Mononuclear cell (primary cell): Measurements from ENCODE around the gene AK8. TPM values are rescaled to one million over a fixed set of nuclear protein-coding genes. Genes with fewer than 3 reads are reported as not detected.
A peak's percentile ranks its signal among the peaks of the same experiment; 100 is the strongest.

ENCODE experiments used
- H3K27me3 ChIP-seq: 2 replicates; pipeline ENCODE4 v1.6.0; 2011; ENCODE audit warnings: low read length, control low read depth; ENCODE audit not compliant: insufficient read depth
- H3K4me1 ChIP-seq: 2 replicates; pipeline ENCODE4 v1.5.1; 2011; ENCODE audit warnings: mild to moderate bottlenecking, low read length, control low read depth; ENCODE audit not compliant: insufficient read depth
- H3K4me3 ChIP-seq: 2 replicates; pipeline ENCODE4 v1.5.1; 2011; ENCODE audit warnings: mild to moderate bottlenecking, low read length, moderate library complexity
- H3K9me3 ChIP-seq: 2 replicates; pipeline ENCODE4 v1.5.1; 2011; ENCODE audit warnings: low read depth, mild to moderate bottlenecking, control low read depth, low read length
- total RNA-seq: library from RNA; depleted of rRNA; stranded (reverse); fragments of >200 nt; gene quantifications from one replicate; pipeline ENCODE4 v1.2.3, GENCODE V29; 2012

AK8 gene
- total RNA-seq, 1 donor: 0.63 TPM

DNA sequence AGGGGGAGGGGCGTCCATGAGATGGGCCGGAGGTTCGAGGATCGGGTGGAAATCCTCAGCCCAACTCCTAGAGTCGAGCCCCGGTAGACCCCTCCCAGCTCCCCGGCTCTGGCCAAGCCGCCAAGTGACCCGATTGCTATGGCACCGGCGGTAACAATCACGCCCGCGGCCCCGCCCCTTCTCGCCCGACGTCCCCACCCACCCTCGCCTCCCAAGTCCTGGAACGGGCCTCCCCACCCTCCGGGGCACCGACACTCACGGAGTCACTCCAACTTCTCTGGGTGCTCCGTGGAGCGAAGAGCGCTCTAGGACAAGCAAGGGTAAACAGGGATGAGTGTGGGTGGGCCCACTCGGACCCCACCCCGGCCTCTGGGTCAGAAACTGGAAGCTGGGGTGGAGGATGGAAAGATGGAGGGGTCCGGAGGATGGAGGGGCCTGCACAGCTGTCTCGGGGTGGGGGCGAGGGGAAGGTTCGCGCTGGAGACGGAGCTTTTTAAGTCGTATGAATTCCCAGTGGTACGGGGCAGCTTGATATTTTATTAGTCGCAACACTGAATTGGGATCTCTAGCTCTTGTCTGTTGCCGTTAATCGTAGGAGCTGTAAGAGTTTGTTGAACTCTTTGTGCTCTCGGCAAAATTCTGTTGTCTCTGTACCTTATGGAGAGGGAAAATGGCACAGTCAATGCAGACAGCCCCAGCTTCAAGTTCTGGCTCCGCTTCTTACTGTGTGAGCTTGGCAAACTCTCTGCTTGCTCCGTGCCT, 792 bp upstream of the AK8 start, which contains the start of gene SPACA9:
TSS of gene SPACA9 (plus strand) at position 204 of the 762 bp plus-strand sequence. CDS start 5,050 bp downstream, outside the sequence.
- peaks cover 22% of the 10 kb centered on the region for H3K4me1 ChIP-seq
- H3K27me3 ChIP-seq: no peaks in the 10 kb centered on the region
- H3K4me3 ChIP-seq: peak within 1 kb of the TSS; percentile 84
- no peaks in the 10 kb centered on the region for H3K9me3 ChIP-seq

DNA sequence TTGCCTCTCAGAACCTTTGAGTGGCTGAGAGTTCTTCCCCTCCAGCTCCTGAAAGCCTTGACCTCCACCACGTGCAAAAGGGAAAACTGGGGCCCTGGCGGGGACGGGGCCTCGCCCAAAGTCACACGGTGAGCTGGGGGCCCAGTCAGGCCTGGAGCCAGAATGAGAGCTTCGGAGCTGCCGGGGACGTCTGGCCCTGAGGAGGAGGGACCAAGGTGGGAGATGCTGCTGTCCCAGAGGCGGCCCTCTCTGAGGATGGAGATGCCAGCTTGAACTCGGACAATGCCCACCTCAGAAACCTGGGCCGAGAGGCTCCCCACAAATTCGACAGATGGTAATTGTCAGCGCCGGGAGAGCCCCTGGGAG, 643 bp downstream of the AK8 start:
- Histone ChIP-seq H3K4me1 (peaks cover 22% of the 10 kb centered on the region), H3K9me3 (no peaks in the 10 kb centered on the region), H3K4me3 (peak overlapping the region; percentile 84), H3K27me3 (no peaks in the 10 kb centered on the region)

DNA sequence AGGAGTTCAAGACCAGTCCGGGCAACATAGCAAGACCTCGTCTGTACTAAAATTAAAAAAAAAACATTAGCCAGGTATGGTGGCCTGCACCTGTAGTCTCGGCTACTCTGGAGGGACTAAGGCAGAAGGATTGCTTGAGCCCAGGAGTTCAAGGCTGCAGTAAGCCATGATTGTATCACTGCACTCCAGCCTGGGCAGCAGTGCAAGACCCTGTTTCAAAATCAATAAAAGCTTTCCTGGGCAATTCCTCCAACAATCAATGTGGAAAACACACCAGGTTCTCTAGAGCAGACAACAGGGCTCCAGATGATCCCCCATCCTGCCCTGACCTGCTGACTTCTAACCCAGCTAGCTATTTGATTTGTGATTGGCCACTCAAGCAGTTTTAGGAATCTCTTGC, 1.2 kb downstream of the AK8 start:
- Histone ChIP-seq H3K4me1 (peaks cover 22% of the 10 kb centered on the region), H3K4me3 (no peak overlapping the region), H3K9me3 (no peaks in the 10 kb centered on the region), H3K27me3 (no peaks in the 10 kb centered on the region)

DNA sequence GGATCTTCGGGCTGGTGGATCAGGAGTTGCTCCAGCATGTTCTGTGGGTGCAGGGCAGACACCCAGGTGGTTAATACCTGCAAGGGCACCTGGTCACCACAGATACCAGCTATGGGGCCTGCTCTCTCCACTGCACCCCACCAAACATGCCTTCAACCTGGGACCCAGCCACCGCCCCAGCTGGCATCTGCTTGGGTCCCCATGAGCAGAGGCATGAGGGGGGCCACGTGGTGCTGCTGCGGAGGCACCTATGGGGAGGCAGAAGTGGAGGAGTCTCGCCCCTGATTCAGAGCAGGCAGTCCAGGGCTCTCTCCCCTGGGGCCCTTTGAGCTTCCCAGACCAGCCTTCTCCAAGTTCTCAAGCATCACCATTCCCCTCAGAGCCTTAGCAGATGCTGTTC, 2.9 kb downstream of the AK8 start:
- H3K4me1 ChIP-seq: peaks cover 22% of the 10 kb centered on the region
- no peaks in the 10 kb centered on the region for H3K9me3 ChIP-seq
- no peak overlapping the region for H3K4me3 ChIP-seq
- H3K27me3 ChIP-seq: no peaks in the 10 kb centered on the region

DNA sequence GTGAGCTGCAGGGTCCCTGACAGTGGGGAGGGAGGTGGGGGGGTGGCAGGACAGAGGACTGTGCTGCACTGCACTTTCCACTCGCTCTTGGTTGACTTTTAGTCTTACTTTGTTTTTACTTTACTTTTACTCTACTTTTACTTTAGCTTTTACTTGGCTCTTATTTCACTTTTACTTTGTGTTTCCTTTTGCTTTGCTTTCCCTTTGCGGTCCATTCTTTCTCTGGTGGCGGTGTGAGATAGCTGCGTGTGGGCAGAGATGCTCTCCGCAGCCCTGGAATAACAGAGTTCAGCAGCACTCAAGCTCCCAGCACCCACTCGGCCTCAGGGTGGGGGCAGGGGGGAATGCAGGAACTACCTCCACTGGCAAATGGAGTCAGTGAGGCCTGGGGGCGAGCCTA, 4.7 kb downstream of the AK8 start:
- Histone ChIP-seq H3K4me3 (no peak overlapping the region), H3K4me1 (peaks cover 8% of the 10 kb centered on the region), H3K9me3 (no peaks in the 10 kb centered on the region), H3K27me3 (no peaks in the 10 kb centered on the region)

DNA sequence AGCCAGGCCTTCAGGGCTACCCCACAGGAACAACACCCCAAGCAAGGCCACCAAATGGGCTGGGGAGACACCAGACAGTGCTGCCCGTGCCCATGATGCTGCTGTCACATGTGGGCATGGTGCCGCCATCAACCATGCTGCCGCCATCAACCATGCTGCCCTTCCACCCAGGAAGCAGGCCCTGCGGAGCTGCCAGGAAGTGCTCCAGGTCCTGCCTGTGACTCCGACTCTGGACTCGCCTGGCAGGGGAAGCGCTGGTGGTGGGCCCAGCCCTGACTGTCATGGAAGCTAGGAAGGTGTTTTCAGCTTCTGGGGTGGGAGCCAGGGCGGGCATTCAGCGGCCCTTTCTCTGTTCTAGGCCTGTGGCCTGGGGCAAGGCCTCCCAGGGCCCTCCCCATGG, 8.8 kb downstream of the AK8 start:
- no peaks in the 10 kb centered on the region for H3K9me3 ChIP-seq
- no peaks in the 10 kb centered on the region for H3K27me3 ChIP-seq
- H3K4me1 ChIP-seq: no peaks in the 10 kb centered on the region
- H3K4me3 ChIP-seq: no peak overlapping the region

DNA sequence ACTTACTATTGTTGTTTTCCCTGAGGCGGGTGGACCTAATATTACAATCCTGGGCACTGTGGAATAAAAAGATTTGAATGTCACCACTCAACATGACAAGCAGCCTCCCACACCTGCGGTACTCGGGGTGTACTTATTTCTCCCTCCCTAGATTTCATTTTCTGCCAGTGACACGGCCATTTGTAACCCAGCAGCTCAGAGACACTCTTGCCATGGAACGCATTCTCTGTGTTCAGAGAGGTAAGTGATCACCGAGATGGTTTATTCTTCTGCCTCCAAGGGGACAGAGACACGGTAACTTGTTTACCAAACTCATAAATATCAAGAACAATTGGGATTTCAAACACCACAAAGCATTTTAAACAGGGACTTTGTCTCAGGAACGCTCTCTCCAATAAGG, 11.2 kb downstream of the AK8 start:
- Histone ChIP-seq H3K27me3 (no peaks in the 10 kb centered on the region), H3K9me3 (no peaks in the 10 kb centered on the region), H3K4me3 (no peak overlapping the region), H3K4me1 (no peaks in the 10 kb centered on the region)

DNA sequence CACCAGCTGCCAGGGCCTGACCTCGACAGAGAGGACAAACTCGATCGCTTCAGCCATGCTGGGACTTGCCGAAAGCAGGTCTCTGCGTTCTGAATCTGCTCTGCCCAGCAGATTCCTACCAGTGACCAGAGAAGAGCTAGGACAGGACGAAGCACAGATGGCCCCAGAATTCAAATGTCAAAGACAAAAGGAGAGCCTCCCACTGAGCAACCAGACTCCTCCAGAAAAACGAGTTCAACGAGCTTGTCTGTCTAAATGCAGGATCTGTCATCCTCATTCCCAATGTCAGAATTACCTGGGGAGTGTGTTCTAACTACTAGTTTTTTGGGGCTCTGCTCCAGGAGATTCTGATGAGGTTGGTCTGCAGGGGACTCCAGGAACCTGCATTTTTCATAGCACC, 13.4 kb downstream of the AK8 start:
- Histone ChIP-seq H3K4me1 (no peaks in the 10 kb centered on the region), H3K9me3 (no peaks in the 10 kb centered on the region), H3K4me3 (no peak overlapping the region), H3K27me3 (no peaks in the 10 kb centered on the region)

DNA sequence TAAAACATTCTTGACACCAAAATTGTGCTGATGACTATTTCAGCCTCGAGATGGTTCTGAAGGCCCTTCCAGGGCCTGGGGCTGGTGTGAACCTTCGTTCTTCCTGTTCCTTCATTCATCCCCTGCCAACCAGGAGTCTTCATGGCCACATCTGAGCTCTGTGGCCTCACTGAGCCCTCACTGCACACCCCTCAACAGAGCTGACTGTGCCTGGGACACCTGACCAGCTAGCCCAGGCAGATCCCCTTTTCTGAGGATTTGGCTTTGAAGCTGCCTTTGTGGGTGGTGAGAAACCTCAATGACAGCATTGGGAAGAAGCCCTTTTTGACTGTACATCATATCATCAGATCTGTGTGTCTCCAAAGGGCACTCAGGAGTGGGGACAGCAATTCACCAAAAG, 13.8 kb downstream of the AK8 start:
- no peaks in the 10 kb centered on the region for H3K4me1 ChIP-seq
- no peaks in the 10 kb centered on the region for H3K9me3 ChIP-seq
- H3K27me3 ChIP-seq: no peaks in the 10 kb centered on the region
- no peak overlapping the region for H3K4me3 ChIP-seq

DNA sequence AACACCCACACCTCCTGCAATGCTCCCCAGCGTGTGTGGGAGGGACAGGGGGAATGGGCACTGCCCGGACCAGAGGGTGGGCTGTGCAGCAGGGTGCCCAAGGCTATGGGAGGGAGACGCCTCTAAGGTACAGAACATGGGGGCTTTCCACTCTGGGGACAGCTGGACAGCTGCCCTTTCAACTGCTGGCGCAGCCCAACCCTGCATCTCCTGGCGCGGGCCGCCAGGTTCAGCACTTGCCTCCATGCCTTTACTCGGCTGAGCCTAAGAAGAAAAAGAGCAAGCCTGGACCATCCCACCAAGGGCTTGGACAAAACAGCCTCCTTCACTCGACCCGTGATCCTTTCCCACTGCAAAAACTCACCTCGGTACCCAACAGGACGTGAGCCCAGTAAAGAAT, 15.0 kb downstream of the AK8 start:
- Histone ChIP-seq H3K4me1 (no peaks in the 10 kb centered on the region), H3K4me3 (no peak overlapping the region), H3K27me3 (no peaks in the 10 kb centered on the region), H3K9me3 (no peaks in the 10 kb centered on the region)

DNA sequence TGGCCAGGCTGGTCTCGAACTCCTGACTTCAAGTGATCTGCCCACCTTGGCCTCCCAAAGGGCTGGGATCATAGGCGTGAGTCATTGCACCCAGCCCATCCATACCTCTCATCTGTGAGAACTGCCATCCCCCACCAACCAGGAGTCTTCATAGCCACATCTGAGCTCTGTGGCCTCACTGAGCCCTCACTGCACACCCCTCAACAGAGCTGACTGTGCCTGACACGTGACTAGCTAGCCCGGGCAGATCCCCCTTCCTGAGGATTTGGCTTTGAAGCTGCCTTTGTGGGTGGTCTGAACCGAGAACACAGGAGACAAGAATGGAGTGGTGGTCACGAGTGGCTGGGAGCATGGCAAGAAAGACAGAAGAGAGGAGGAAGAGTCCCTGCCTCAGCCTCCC, 15.6 kb downstream of the AK8 start:
- Histone ChIP-seq H3K27me3 (no peaks in the 10 kb centered on the region), H3K4me1 (no peaks in the 10 kb centered on the region), H3K4me3 (no peak overlapping the region), H3K9me3 (no peaks in the 10 kb centered on the region)

DNA sequence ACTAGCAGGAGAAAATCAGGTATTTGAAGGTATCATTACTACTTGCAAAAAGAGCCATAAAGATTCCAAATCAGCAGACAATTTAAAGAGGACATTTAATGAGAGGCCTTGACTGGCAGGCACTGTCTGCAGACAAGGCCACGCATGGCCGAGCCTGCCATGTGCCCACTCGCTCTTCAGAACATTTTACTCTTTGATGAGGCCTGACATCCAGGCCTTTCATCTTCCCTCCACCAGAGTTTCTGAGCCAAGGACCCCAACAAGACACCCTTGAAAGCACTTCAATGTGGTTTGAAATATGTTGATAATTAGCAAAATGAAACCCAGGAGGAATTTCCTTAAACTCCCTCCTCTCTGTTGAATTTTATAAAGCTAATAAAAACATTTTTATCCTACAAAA, 16.4 kb downstream of the AK8 start:
- Histone ChIP-seq H3K9me3 (no peaks in the 10 kb centered on the region), H3K4me1 (no peaks in the 10 kb centered on the region), H3K4me3 (no peak overlapping the region), H3K27me3 (no peaks in the 10 kb centered on the region)

DNA sequence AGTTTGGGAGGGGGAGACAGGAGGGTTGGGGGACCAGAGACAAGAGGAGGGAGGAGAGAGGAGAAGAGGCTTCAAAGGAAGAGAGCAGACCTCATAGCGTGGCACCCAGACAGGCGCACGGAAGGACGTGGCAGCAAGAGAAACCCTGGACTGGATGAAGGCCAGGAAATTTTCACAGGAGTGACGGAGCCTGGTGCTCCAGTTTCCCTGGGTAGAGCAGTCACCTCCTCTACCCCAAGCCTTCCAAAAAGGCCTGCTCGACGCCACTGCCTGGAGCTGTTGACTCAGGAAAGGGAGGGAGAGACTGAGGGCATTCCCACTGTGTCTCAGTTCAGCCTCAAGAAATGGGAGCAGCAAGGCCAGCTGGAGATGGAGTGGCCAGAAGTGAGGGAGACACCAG, 19.3 kb downstream of the AK8 start:
- Histone ChIP-seq H3K27me3 (no peaks in the 10 kb centered on the region), H3K4me1 (no peaks in the 10 kb centered on the region), H3K9me3 (no peaks in the 10 kb centered on the region), H3K4me3 (no peak overlapping the region)

DNA sequence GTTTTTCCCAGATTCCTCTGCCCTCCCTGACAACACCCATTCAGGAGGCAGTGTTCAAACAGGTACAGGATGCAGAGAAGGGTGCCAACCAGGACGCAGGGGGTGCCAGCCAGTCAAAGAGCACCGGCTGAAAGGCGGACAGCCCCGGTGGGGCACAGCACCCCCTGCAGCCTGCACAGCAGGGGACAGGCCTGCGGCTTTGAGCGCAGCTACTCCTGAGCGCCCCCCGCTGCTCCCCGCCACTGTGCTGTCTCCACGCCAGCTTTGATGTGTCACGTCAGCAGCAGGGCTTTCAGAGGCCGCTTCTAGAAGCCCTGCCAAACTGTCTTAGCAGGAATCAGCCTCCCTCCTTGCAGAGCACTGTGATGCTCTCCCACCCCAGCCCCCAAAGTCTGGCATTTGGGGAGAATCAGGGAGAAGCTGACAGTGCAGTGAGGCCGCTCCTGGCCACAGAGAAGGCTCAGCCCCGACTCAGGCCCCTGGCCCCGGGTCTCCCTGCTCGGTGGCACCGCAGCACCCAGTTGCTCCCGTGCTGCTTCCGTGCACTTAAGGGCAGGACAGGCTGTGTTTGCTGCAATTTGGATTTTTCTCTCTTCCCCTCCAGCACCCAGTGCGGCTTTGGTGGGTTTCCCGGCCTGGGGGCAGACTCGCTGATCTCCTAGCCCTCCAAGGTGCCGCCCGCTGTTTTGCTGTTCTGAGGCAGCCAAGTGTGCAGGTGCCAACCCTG, 20.3 kb downstream of the AK8 start:
- no peaks in the 10 kb centered on the region for H3K9me3 ChIP-seq
- H3K4me1 ChIP-seq: no peaks in the 10 kb centered on the region
- no peak overlapping the region for H3K4me3 ChIP-seq
- H3K27me3 ChIP-seq: no peaks in the 10 kb centered on the region

DNA sequence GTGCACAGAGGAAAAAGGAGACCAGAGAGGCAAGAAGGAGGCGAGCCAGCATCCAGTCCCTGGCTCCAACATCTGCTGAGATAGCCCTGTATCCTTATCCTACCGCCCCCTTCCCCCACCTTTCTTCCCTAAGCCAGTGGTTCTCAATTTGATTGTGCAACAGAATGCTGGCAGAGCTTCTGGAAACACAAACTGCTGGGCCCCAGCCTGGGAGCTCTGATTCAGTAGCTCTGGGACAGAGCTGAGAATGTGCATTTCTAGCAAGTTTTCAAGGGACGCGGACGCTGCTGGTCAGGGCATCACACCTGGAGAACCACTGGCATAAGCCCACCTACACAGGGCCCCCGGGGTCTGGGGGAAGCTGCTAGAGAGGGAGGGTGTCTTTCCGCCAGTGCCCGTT, 21.1 kb downstream of the AK8 start:
- Histone ChIP-seq H3K27me3 (no peaks in the 10 kb centered on the region), H3K9me3 (no peaks in the 10 kb centered on the region), H3K4me3 (no peak overlapping the region), H3K4me1 (no peaks in the 10 kb centered on the region)

DNA sequence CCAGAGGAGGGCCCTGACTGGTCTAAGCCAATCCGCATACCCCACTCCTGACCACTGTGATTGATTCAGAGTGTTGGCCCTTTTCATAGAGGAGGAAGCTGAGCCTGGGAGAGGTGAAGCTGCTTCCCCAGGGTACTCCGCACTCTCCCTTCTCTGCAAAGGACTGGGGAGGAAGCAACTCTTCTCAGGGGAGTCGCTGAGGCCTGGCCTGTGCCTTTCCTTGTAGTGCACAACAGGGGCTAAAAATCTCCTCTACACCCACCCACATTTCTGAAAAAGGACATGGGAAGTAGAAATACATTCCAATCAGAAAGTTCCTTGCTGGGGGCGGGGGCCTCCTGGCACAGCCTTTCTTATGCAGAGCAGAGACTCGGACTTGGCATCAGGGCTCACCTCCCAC, 22.2 kb downstream of the AK8 start:
- H3K9me3 ChIP-seq: no peaks in the 10 kb centered on the region
- no peaks in the 10 kb centered on the region for H3K4me1 ChIP-seq
- no peaks in the 10 kb centered on the region for H3K27me3 ChIP-seq
- H3K4me3 ChIP-seq: no peak overlapping the region
